ENCODE measurements around the gene GUF1. TPM values are rescaled to one million over a fixed set of nuclear protein-coding genes. Genes with fewer than 3 reads are reported as not detected.

The GUF1 gene
- total and polyA plus RNA-seq, 10 of the 15 experiments (the other 5 are each of a cell fraction or from before 2014, with no cell fraction given) = 5.8 to 37.1 (median 24.8) TPM

DNA sequence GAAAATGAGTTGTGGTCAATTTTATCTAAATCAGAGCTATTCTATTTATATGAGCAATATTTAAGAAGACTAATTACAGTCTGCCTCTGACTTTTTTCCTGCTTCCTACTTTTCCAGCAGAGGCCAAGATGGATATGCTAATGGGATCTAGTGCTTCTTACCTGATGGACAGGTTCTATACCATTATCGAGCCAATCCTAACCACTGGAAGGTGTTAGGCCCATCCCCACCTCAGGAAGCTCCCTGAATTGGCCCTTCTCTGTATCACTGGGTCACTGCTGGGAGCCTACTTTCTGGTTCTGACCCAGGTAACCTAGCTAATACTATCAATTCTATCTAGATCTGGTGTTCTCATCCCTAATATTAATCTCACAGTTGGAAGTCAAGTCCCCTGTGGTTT, 26.2 kb upstream of the GUF1 start:
- no peaks in the 10 kb centered on the region for H3K79me2 ChIP-seq (ENCODE audit: control insufficient read depth, insufficient read depth, low read length)
- in situ Hi-C loops (cut with MboI) = no loop called here
- ChIA-PET CTCF (no interaction called here), RAD21 (ENCODE audit: unreplicated experiment) (no interaction called here), SMC1A (ENCODE audit: uncharacterized antibody, unreplicated experiment) (no interaction called here), POLR2A (no interaction called here)
- H3K9ac ChIP-seq (ENCODE audit: control insufficient read depth, insufficient read depth, low read length) = no peak overlapping the region
- H3K36me3 ChIP-seq (ENCODE audit: control insufficient read depth in 2 of 2, insufficient read depth in 2 of 2, low read length in 1 of 2) = no peaks in the 10 kb centered on the region
- 0% methylated on average over 1 of the region's 1 CpG for WGBS (ENCODE audit: insufficient coverage, insufficient replicate concordance, low lambda C conversion rate, missing lambda C conversion rate)
- no peak overlapping the region for H3K4me3 ChIP-seq
- H4K20me1 ChIP-seq (ENCODE audit: control insufficient read depth, insufficient read depth) = no peaks in the 10 kb centered on the region
- ATAC-seq (no peak), DNase-seq (ENCODE audit: low read depth, low spot score) (no peak), FAIRE-seq (no peak)
- H3K27ac ChIP-seq (ENCODE audit: control insufficient read depth, insufficient read depth) = no peak overlapping the region
- no peaks in the 10 kb centered on the region for H3K4me1 ChIP-seq (ENCODE audit: control insufficient read depth, insufficient read depth, low read length)
- no peak overlapping the region for H3K4me2 ChIP-seq (ENCODE audit: control insufficient read depth, insufficient read depth)
- H3K27me3 ChIP-seq (replicated peaks in 1 of 2; ENCODE audit: control insufficient read depth in 2 of 2, insufficient read depth in 2 of 2, low read length in 1 of 2) = no peaks in the 10 kb centered on the region
- BruUV-seq (replicated peaks) = no TSS peak
- H3K9me3 ChIP-seq (replicated peaks; ENCODE audit: control insufficient read depth, insufficient read depth, low read length) = no peaks in the 10 kb centered on the region
- no peak for TF ChIP-seq IKZF1 (conservative IDR thresholded peaks at IDR 0.05)
- TF ChIP-seq YY1 (IDR thresholded peaks at IDR 0.05; ENCODE audit: low read depth, low read length) = no peak
- TF ChIP-seq CEBPZ (IDR thresholded peaks at IDR 0.05; ENCODE audit: low read depth, low read length) = no peak
- no peak for TF ChIP-seq EGR1 (IDR thresholded peaks at IDR 0.05; ENCODE audit: borderline replicate concordance in 1 of 2, low read depth in 2 of 2, low read length in 2 of 2)
- TF ChIP-seq MXI1 (IDR thresholded peaks at IDR 0.05; ENCODE audit: low read depth, low read length) = no peak
- H2AFZ ChIP-seq (ENCODE audit: control insufficient read depth, low read depth, low read length) = no peak overlapping the region
- intact Hi-C loops (cut with micrococcal nuclease; ENCODE audit: unreplicated experiment) = no loop called here
